Spleen (tissue), 11 donors: Measurements from ENCODE around the gene GPRC5D. TPM values are rescaled to one million over a fixed set of nuclear protein-coding genes. Genes with fewer than 3 reads are reported as not detected.

Experiments
- DNase-seq: peaks from one replicate; pipeline ENCODE4 v3.0.0-alpha.2; 2020
- H3K27ac ChIP-seq, 8 donors: fragments of 200-600 bp; sonication (generic) in 7 of 8; 1 replicate in 4 of 8; 2 replicates in 4 of 8; pipeline versions ENCODE4 v1.5.0 to v1.8.0; 2016 to 2021; ENCODE audit warnings: inconsistent platforms in 4 of 8, mild to moderate bottlenecking in 4 of 8, moderate library complexity in 1 of 8
- H3K27me3 ChIP-seq, 7 donors: fragments of 200-600 bp; sonication (generic) in 6 of 7; replicated peaks in 1 of 7; 1 replicate in 4 of 7; 2 replicates in 3 of 7; pipeline versions ENCODE4 v1.5.0 to v1.8.0; 2016 to 2021; ENCODE audit warnings: inconsistent platforms in 3 of 7, mild to moderate bottlenecking in 1 of 7
- H3K36me3 ChIP-seq, 6 donors: fragments of 200-600 bp; sonication (generic) in 5 of 6; 1 replicate in 4 of 6; 2 replicates in 2 of 6; pipeline versions ENCODE4 v1.5.0 to v1.8.0; 2016 to 2021; ENCODE audit warnings: inconsistent platforms in 2 of 6
- H3K4me1 ChIP-seq, 6 donors: fragments of 200-600 bp; sonication (generic) in 5 of 6; 1 replicate in 3 of 6; 2 replicates in 3 of 6; pipeline versions ENCODE4 v1.5.0 to v1.8.0; 2016 to 2021; ENCODE audit warnings: inconsistent platforms in 3 of 6
- H3K4me3 ChIP-seq, 8 donors: fragments of 200-600 bp; sonication (generic) in 7 of 8; 1 replicate in 4 of 8; 2 replicates in 4 of 8; pipeline versions ENCODE4 v1.5.0 to v1.8.0; 2016 to 2021; ENCODE audit warnings: inconsistent platforms in 4 of 8, mild to moderate bottlenecking in 4 of 8, moderate library complexity in 2 of 8
- H3K9me3 ChIP-seq, 8 donors: fragments of 200-600 bp; sonication (generic) in 7 of 8; 1 replicate in 4 of 8; 2 replicates in 4 of 8; pipeline versions ENCODE4 v1.5.0 to v1.8.0; 2016 to 2021; ENCODE audit warnings: inconsistent platforms in 4 of 8
- POLR2A ChIP-seq, 3 donors: fragments of 450-650 bp; IDR thresholded peaks; one replicate each; pipeline ENCODE4 v1.5.1; 2017; ENCODE audit warnings: antibody characterized with exemption in 3 of 3, mild to moderate bottlenecking in 1 of 3
- POLR2AphosphoS5 ChIP-seq, 3 donors: sonication (generic); formaldehyde crosslinking; IDR thresholded peaks; one replicate each; pipeline ENCODE4 v1.5.1; 2017; ENCODE audit warnings: antibody characterized with exemption in 3 of 3
- WGBS, 5 donors: extraction: QIAGEN DNeasy Blood & Tissue Kit in 3 of 5; methylation state at CpG; one replicate each; pipeline versions ENCODE4 v1.1.5 to v1.1.7; 2013 to 2018; 5-methylcytosine and 5-hydroxymethylcytosine counted together
- intact Hi-C: fragments of 100-400 bp; cut with DNase I; formaldehyde crosslinking; loops from one replicate; pipeline ENCODE4 v1.15.0; 2023; ENCODE audit warnings: low total_unique reads
- polyA plus RNA-seq, 3 donors: library from polyadenylated mRNA; stranded (reverse); fragments of 200-250 nt; gene quantifications; one replicate each; pipeline ENCODE4 v1.2.1, GENCODE V29; 2013
- total RNA-seq, 7 donors: library from RNA; depleted of rRNA in 3 of 7; stranded (reverse); fragments of >200 nt in 3 of 7; fragmentation: NEBNext Ultra II Directional in 4 of 7; extraction: Animal tissue kit (Norgen Biotek cat#: 25700) in 4 of 7; gene quantifications; one replicate each; pipeline versions ENCODE4 v1.1.0 to v1.2.1, GENCODE V29; 2016 to 2021
- TF ChIP-seq, protein P1 (sequence below), 11 experiments: fragments of 200-600 bp in 7 of 11; fragments of 450-650 bp in 4 of 11; sonication (generic) in 4 of 11; IDR thresholded peaks in 8 of 11; conservative IDR thresholded peaks in 3 of 11; 1 replicate in 7 of 11; 2 replicates in 4 of 11; pipeline versions ENCODE4 v1.4.0 to v1.8.0; 2016 to 2021; ENCODE audit warnings: antibody characterized with exemption in 11 of 11, inconsistent platforms in 4 of 11, mild to moderate bottlenecking in 1 of 11
- donor health status: healthy with polysubstance abuse.
- donor health status: DM: no; HTN: no; CAD: no; lungs with moderate emphysema.
- donor health status: DM: no; HTN: no; CAD: no.
- donor health status: Bipolar disorder and iron deficiency.
- donor health status: healthy.
- donor health status: DM: no; HTN: no; CAD: no.
- donor health status: DM: yes; HTN: yes; CAD: no.

GPRC5D gene
- total and polyA plus RNA-seq, 10 donors, result 0.23 to 1.4 (median 0.41) TPM; not detected in 5

GRCh38 chr12:12930633-12931219 lies 21.2 kb downstream of the GPRC5D start:
- Histone ChIP-seq H3K4me3 (no peak overlapping the region), H3K36me3 (peaks cover 0 to 16% (median 0%) of the 10 kb centered on the region in 6 donors), H3K27ac (no peak overlapping the region), H3K4me1 (peaks cover 0 to 15% (median 0%) of the 10 kb centered on the region in 6 donors), H3K27me3 (no peaks in the 10 kb centered on the region), H3K9me3 (no peaks in the 10 kb centered on the region)
- intact Hi-C loops, result no loop called here
- TF ChIP-seq POLR2AphosphoS5 (IDR thresholded peaks at IDR 0.05) (no peak), POLR2A (IDR thresholded peaks at IDR 0.05) (no peak)
- TF ChIP-seq, protein P1, sequence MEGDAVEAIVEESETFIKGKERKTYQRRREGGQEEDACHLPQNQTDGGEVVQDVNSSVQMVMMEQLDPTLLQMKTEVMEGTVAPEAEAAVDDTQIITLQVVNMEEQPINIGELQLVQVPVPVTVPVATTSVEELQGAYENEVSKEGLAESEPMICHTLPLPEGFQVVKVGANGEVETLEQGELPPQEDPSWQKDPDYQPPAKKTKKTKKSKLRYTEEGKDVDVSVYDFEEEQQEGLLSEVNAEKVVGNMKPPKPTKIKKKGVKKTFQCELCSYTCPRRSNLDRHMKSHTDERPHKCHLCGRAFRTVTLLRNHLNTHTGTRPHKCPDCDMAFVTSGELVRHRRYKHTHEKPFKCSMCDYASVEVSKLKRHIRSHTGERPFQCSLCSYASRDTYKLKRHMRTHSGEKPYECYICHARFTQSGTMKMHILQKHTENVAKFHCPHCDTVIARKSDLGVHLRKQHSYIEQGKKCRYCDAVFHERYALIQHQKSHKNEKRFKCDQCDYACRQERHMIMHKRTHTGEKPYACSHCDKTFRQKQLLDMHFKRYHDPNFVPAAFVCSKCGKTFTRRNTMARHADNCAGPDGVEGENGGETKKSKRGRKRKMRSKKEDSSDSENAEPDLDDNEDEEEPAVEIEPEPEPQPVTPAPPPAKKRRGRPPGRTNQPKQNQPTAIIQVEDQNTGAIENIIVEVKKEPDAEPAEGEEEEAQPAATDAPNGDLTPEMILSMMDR (IDR thresholded peaks at IDR 0.05 in 8 of 11, conservative IDR thresholded peaks at IDR 0.05 in 3 of 11), result no peak
- 57 to 87% (median 78%) methylated on average over 2 of the region's 2 CpGs for WGBS, 5 donors
- DNase-seq, result no peak

DNA sequence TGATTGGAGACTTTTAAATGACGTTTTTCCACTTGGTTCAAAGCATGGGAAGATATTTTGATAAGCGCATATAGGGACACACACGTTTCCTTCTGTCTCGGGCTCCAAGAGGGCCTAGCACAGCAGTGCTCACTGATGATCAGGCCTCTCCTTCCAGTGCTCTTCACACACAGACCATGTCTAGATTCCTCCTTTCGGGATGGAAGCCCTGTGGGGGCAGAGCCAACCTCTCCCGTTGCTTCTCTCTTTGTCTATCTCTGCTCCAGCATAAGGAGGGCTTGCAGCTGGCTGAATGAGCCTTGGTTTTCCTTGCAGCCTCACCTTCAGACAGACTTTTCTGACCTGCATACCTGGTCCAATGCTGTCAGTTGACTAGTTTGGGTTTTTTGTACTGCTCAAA lies 22.3 kb downstream of the GPRC5D start:
- TF ChIP-seq POLR2A (IDR thresholded peaks at IDR 0.05), result no peak
- no peak for TF ChIP-seq POLR2AphosphoS5 (IDR thresholded peaks at IDR 0.05)
- TF ChIP-seq, protein P1 (IDR thresholded peaks at IDR 0.05 in 8 of 11, conservative IDR thresholded peaks at IDR 0.05 in 3 of 11), result no peak
- Histone ChIP-seq H3K36me3 (peaks cover 0 to 16% (median 0%) of the 10 kb centered on the region in 6 donors), H3K9me3 (no peaks in the 10 kb centered on the region), H3K4me1 (peaks cover 0 to 15% (median 0%) of the 10 kb centered on the region in 6 donors), H3K27ac (no peak overlapping the region), H3K4me3 (no peak overlapping the region), H3K27me3 (no peaks in the 10 kb centered on the region)
- 86 to 96% (median 88%) methylated on average over 6 of the region's 6 CpGs for WGBS, 5 donors
- intact Hi-C loops, result no loop called here
- DNase-seq, result no peak

DNA sequence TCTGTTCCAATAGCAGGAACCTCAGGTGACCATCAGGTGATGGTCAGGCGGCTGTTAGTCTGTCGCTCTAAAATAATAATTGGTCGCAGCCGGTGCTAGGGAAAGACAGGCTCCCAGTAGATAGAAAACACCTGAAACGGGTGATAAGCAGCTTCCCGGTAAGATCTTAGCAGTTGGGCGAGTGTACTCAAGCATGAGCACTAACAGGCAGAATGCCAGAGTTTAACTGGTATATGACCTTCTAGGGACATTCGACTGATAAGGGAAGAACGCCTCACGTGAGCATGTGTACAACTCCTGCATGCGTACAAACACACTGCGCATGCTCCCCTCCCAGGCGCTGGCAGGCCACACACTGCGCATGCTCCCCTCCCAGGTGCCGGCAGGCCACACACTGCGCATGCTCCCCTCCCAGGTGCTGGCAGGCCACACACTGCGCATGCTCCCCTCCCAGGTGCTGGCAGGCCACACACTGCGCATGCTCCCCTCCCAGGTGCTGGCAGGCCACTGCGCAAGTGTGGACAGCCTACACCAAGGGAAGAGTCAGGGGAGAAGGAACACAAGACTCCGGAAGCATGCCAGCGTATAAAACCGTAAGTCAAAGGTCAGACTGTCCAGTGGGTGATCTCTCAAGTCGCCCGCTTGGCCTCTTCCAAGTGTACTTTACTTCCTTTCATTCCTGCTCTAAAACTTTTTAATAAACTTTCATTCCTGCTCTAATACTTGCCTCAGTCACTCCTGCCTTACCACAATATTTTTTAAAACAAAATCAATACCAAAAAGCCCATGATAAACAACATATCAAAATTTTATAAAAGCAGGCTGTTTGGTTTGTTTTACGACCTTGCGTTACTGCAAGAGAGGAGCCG lies 24.5 kb downstream of the GPRC5D start:
- DNase-seq, result peak; percentile 85
- H3K36me3 ChIP-seq, result peaks cover 0 to 16% (median 0%) of the 10 kb centered on the region in 6 donors
- H3K27ac ChIP-seq, result peak overlapping the region in 2 of 8 donors; percentile 47 to 78
- H3K9me3 ChIP-seq, result no peaks in the 10 kb centered on the region
- TF ChIP-seq POLR2A (IDR thresholded peaks at IDR 0.05) (no peak), POLR2AphosphoS5 (IDR thresholded peaks at IDR 0.05) (peak in 2 of 3 donors; percentile 30 to 63)
- TF ChIP-seq, protein P1 (IDR thresholded peaks at IDR 0.05 in 8 of 11, conservative IDR thresholded peaks at IDR 0.05 in 3 of 11), result no peak
- no peaks in the 10 kb centered on the region for H3K27me3 ChIP-seq
- intact Hi-C loops, result no loop called here
- peak overlapping the region in 6 of 8 donors; percentile 8 to 62 (median 26) for H3K4me3 ChIP-seq
- peaks cover 0 to 15% (median 0%) of the 10 kb centered on the region in 6 donors for H3K4me1 ChIP-seq
- 69 to 80% (median 74%) methylated on average over 26 to 27 of the region's 27 CpGs for WGBS, 5 donors

- Histone ChIP-seq H3K4me1 (peaks cover 0 to 15% (median 0%) of the 10 kb centered on the region in 6 donors), H3K27ac (peak overlapping the region in 1 of 8 donors; percentile 78), H3K36me3 (peaks cover 0 to 16% (median 0%) of the 10 kb centered on the region in 6 donors), H3K9me3 (no peaks in the 10 kb centered on the region), H3K27me3 (no peaks in the 10 kb centered on the region), H3K4me3 (no peak overlapping the region)
- no peak for TF ChIP-seq POLR2A (IDR thresholded peaks at IDR 0.05)
- no peak for TF ChIP-seq POLR2AphosphoS5 (IDR thresholded peaks at IDR 0.05)
- TF ChIP-seq, protein P1 (IDR thresholded peaks at IDR 0.05 in 8 of 11, conservative IDR thresholded peaks at IDR 0.05 in 3 of 11), result no peak
- DNase-seq, result no peak
- WGBS, 5 donors, result 90 to 96% (median 91%) methylated on average over 18 of the region's 18 CpGs
- intact Hi-C loops, result no loop called here
These were observed 25.3 kb downstream of the GPRC5D start for GRCh38 chr12:12926571-12927071.
